Heart left ventricle (tissue), 16 donors: Measurements from ENCODE around the gene RNH1. TPM values are rescaled to one million over a fixed set of nuclear protein-coding genes. Genes with fewer than 3 reads are reported as not detected.
A peak's percentile ranks its signal among the peaks of the same experiment; 100 is the strongest.

ENCODE experiments used
- ATAC-seq, 4 donors: fragments of 200-7000 bp; cut with Tn5 transposase; one replicate each; pipeline ENCODE4 v1.9.1; 2020 to 2022; ENCODE audit warnings: moderate library complexity in 4 of 4, mild to moderate bottlenecking in 3 of 4, moderate number of reproducible peaks in 1 of 4
- DNase-seq, 5 donors: peaks; one replicate each; pipeline ENCODE4 v3.0.0-alpha.2; 2020
- H3K27ac ChIP-seq, 12 donors: fragments of 200-600 bp; sonication (generic) in 4 of 12; one replicate each; pipeline versions ENCODE4 v1.5.0 to v1.8.0; 2016 to 2022; ENCODE audit warnings: mild to moderate bottlenecking in 2 of 12
- H3K27me3 ChIP-seq, 9 donors: fragments of 200-600 bp; sonication (generic) in 2 of 9; one replicate each; pipeline versions ENCODE4 v1.5.1 to v1.8.0; 2016 to 2022; ENCODE audit warnings: mild to moderate bottlenecking in 3 of 9
- H3K36me3 ChIP-seq, 9 donors: fragments of 200-600 bp; sonication (generic) in 2 of 9; one replicate each; pipeline versions ENCODE4 v1.5.0 to v1.8.0; 2018 to 2022; ENCODE audit warnings: mild to moderate bottlenecking in 2 of 9
- H3K4me1 ChIP-seq, 12 donors: fragments of 200-600 bp; sonication (generic) in 4 of 12; one replicate each; pipeline versions ENCODE4 v1.5.0 to v1.8.0; 2016 to 2022; ENCODE audit warnings: mild to moderate bottlenecking in 3 of 12
- H3K4me3 ChIP-seq, 12 donors: fragments of 200-600 bp; sonication (generic) in 4 of 12; one replicate each; pipeline versions ENCODE4 v1.5.0 to v1.8.0; 2017 to 2022; ENCODE audit warnings: mild to moderate bottlenecking in 9 of 12, moderate library complexity in 4 of 12
- H3K9me3 ChIP-seq, 12 donors: fragments of 200-600 bp; sonication (generic) in 4 of 12; one replicate each; pipeline versions ENCODE4 v1.5.0 to v1.8.0; 2016 to 2022; ENCODE audit warnings: mild to moderate bottlenecking in 1 of 12
- CTCF ChIP-seq, 12 donors: fragments of 200-600 bp; sonication (generic) in 4 of 12; IDR thresholded peaks; one replicate each; pipeline versions ENCODE4 v1.5.0 to v1.8.0; 2018 to 2022; ENCODE audit warnings: antibody characterized with exemption in 12 of 12, mild to moderate bottlenecking in 5 of 12
- POLR2A ChIP-seq, 2 donors: fragments of 450-650 bp; IDR thresholded peaks; one replicate each; pipeline ENCODE4 v1.6.1; 2017; ENCODE audit warnings: antibody characterized with exemption in 2 of 2, mild to moderate bottlenecking in 2 of 2, moderate library complexity in 2 of 2
- WGBS, 4 donors: extraction: QIAGEN DNeasy Blood & Tissue Kit in 2 of 4; methylation state at CpG; one replicate each; pipeline versions ENCODE4 v1.1.5 to v1.1.7; 2013 to 2018; 5-methylcytosine and 5-hydroxymethylcytosine counted together
- intact Hi-C, 10 donors: fragments of 100-400 bp; cut with DNase I; formaldehyde crosslinking; loops; one replicate each; pipeline versions ENCODE4 v1.11.1 to v1.14.2; 2022
- polyA plus RNA-seq, 2 donors: library from polyadenylated mRNA; stranded (reverse); fragments of 200-250 nt; gene quantifications; one replicate each; pipeline ENCODE4 v1.2.3, GENCODE V29; 2013
- total RNA-seq, 9 donors: library from RNA; depleted of rRNA in 2 of 9; stranded (reverse); fragments of >200 nt in 2 of 9; fragmentation: NEBNext Ultra II Directional in 3 of 9; extraction: Animal tissue kit (Norgen Biotek cat#: 25700) in 3 of 9; gene quantifications; one replicate each; pipeline versions ENCODE4 v1.1.0 to v1.2.4, GENCODE V29; 2016 to 2023
- donor health status: ischemic (EF 13 %, LVEDD 7.1; RV severe dilation, severe dysfunction).
- donor health status: healthy with polysubstance abuse.
- donor health status: DM: no; HTN: yes; CAD: no.
- donor health status: DM: no; HTN: no; CAD: no.
- donor health status: ischemic (EF 25% LVEDD 6.9; RV normal size, moderate dysfunction).
- donor health status: ischemic (EF 25% LVEDD 5.7; RV mildly dilated, moderate dysfunction).
- donor health status: healthy.
- donor health status: DM: yes; HTN: yes; CAD: no.
- donor health status: ischemic (EF 35%, LVEDD 5.7; RV mildly dilated, moderate dysfunction).
- donor health status: nonischemic (EF 11% LVEDD 7.7; RV severe dilation, severe dysfunction).
- donor health status: DM: yes; HTN: yes; CAD: no.
- donor health status: PGD.
- donor health status: ischemic (EF 29% LVEDD 5.4; RV normal size, mild dysfunction).
- donor health status: nonischemic (EF 23%, LVEDD 6.1; RV moderate dilation, normal function).

RNH1 gene
- total and polyA plus RNA-seq, 11 donors, result 58.2 to 247 (median 158) TPM

DNA sequence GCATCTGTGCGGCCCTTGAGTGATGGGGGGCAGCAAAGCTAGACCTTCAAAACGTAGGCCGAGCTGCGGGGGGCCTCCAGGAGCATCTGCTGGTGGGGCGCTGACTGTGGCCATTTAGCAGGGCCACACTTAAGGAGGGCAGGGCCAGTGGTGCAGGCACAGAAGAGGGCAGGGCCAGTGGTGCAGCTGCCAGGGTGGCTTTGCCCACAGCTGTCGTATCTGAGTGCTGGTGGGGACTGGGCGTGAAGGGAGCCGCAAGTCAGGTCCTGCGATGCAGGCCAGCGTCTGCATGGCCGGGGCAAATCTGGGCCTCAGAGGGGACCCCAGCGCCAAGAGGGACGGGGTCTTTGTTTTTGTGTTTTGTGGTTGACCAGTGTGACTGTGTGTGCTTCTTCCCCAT lies 27.7 kb downstream of the RNH1 start:
- no peaks in the 10 kb centered on the region for H3K27me3 ChIP-seq
- H3K4me1 ChIP-seq, result no peaks in the 10 kb centered on the region
- ATAC-seq, result no peak
- H3K4me3 ChIP-seq, result no peak overlapping the region
- no peak overlapping the region for H3K27ac ChIP-seq
- DNase-seq, result peak in 2 of 5 donors; percentile 8 to 28
- 94 to 98% (median 96%) methylated on average over 10 to 13 of the region's 13 CpGs for WGBS, 4 donors
- H3K9me3 ChIP-seq, result no peaks in the 10 kb centered on the region
- H3K36me3 ChIP-seq, result peaks cover 0 to 7% (median 0%) of the 10 kb centered on the region in 9 donors
- intact Hi-C loops, result no loop called here
- no peak for TF ChIP-seq CTCF (IDR thresholded peaks at IDR 0.05)
- TF ChIP-seq POLR2A (IDR thresholded peaks at IDR 0.05), result no peak

DNA sequence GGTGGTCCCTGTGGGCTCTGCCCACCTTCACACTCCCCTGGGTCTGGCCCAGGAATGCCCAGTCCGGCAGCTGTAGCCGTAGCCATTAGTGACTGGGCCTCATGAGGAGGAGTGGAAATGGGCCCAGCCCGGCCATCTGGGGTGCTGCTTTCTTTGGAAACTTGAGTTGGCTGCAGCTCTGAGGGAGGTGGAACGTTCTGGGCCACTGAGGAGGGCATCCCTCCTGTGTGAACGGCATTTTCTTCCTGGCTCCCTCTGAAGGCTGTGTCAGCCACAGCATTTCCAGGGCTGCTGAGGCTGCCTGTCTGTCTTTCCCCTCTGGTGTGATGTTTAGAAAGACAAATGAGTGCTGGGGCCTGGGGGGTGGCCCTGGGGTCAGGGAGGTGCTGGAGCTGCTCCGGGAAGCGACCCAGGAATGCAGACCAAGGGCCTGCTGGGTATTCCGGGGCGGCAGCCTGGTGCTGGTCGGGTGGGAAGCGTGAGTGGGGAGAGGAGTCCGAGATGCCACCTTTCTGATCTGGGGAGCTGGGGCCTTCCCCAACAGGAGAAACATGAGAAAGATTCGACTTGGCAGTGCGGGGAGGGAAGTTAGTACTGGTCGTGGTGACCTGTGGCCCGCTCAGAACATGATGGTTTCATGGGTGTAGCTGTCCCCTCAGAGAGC lies 29.9 kb downstream of the RNH1 start:
- TF ChIP-seq CTCF (IDR thresholded peaks at IDR 0.05) (no peak), POLR2A (IDR thresholded peaks at IDR 0.05) (no peak)
- WGBS, 4 donors, result 80 to 88% (median 83%) methylated on average over 15 to 16 of the region's 16 CpGs
- Histone ChIP-seq H3K27ac (no peak overlapping the region), H3K9me3 (no peaks in the 10 kb centered on the region), H3K36me3 (peaks cover 0 to 7% (median 0%) of the 10 kb centered on the region in 9 donors), H3K27me3 (no peaks in the 10 kb centered on the region), H3K4me1 (no peaks in the 10 kb centered on the region), H3K4me3 (no peak overlapping the region)
- intact Hi-C loops, result no loop called here
- ATAC-seq (no peak), DNase-seq (peak in 2 of 5 donors; percentile 15 to 47)

DNA sequence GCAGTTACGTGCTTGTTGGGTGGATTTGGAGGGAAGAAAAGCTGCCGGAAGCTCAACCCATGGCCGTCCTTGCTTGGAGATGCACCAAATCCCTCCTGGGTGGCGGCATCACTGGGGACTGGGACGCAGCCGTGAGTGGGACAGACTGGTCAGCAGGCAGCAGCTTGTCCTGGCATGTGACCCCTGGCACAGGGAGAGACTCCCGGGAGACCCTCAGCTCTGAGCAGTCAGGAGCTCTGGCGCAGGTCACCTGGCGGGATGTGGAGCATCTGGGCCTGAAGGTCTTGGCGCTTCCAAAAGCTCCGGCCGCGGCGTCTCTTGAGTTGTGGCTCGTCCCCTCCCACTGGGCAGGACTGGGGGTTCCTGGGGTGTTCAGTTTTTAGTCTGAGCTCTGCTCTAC lies 30.6 kb downstream of the RNH1 start:
- TF ChIP-seq CTCF (IDR thresholded peaks at IDR 0.05) (no peak), POLR2A (IDR thresholded peaks at IDR 0.05) (no peak)
- Histone ChIP-seq H3K27ac (no peak overlapping the region), H3K4me3 (no peak overlapping the region), H3K4me1 (no peaks in the 10 kb centered on the region), H3K9me3 (no peaks in the 10 kb centered on the region), H3K27me3 (no peaks in the 10 kb centered on the region), H3K36me3 (peaks cover 0 to 7% (median 0%) of the 10 kb centered on the region in 9 donors)
- 94 to 97% (median 96%) methylated on average over 12 to 15 of the region's 15 CpGs for WGBS, 4 donors
- intact Hi-C loops, result no loop called here
- peak in 2 of 5 donors; percentile 10 to 43 for DNase-seq
- no peak for ATAC-seq

DNA sequence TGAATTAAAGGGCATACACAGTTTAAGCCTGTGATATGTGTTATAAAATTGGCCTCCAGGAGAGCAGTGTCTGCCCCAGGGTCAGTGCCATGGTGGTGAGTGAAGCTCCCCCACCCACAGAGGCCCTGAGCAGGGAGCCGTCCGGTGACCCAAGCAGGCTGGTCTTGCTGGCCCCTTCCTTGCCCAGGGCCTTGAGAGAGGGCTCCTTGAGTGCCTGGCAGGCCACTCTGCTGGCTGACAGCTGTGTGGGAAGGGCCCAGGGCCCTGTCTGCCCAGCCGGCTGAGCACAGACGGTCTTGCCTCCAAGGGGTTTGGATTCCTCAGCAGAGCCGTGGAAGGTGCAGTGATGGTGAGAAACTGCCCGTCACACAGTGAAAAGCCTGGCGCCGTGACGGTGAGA lies 31.1 kb downstream of the RNH1 start:
- intact Hi-C loops, result no loop called here
- peaks cover 0 to 7% (median 0%) of the 10 kb centered on the region in 9 donors for H3K36me3 ChIP-seq
- no peak overlapping the region for H3K27ac ChIP-seq
- no peaks in the 10 kb centered on the region for H3K9me3 ChIP-seq
- ATAC-seq (no peak), DNase-seq (peak in 2 of 5 donors; percentile 18 to 32)
- peaks cover 0 to 1% (median 0%) of the 10 kb centered on the region in 12 donors for H3K4me1 ChIP-seq
- no peaks in the 10 kb centered on the region for H3K27me3 ChIP-seq
- no peak overlapping the region for H3K4me3 ChIP-seq
- 94 to 97% (median 94%) methylated on average over 9 of the region's 9 CpGs for WGBS, 4 donors
- TF ChIP-seq POLR2A (IDR thresholded peaks at IDR 0.05) (no peak), CTCF (IDR thresholded peaks at IDR 0.05) (no peak)
